Liver (tissue), 9 donors: ENCODE results near the gene SHANK2. TPM values are rescaled to one million over a fixed set of nuclear protein-coding genes. Genes with fewer than 3 reads are reported as not detected.
A peak's percentile ranks its signal among the peaks of the same experiment; 100 is the strongest.

ENCODE experiments used
- DNase-seq: peaks from one replicate; pipeline ENCODE4 v3.0.0-alpha.2; 2017; ENCODE audit warnings: low spot score
- H3K27ac ChIP-seq, 2 donors: one replicate each; pipeline ENCODE4 v1.7.0; 2013; ENCODE audit warnings: inconsistent platforms in 2 of 2, low read length in 2 of 2, control low read depth in 1 of 2, low read depth in 1 of 2, mild to moderate bottlenecking in 1 of 2
- H3K27me3 ChIP-seq, 4 donors: one replicate each; pipeline versions ENCODE4 v1.6.1 to v1.7.0; 2013; ENCODE audit warnings: low read length in 3 of 4, inconsistent platforms in 1 of 4, mild to moderate bottlenecking in 1 of 4, moderate library complexity in 1 of 4; ENCODE audit not compliant: control insufficient read depth in 4 of 4, insufficient read depth in 4 of 4
- H3K36me3 ChIP-seq, 4 donors: one replicate each; pipeline versions ENCODE4 v1.6.1 to v1.7.0; 2013; ENCODE audit warnings: low read length in 3 of 4, mild to moderate bottlenecking in 3 of 4, low read depth in 1 of 4, moderate library complexity in 1 of 4; ENCODE audit not compliant: control insufficient read depth in 4 of 4, insufficient read depth in 3 of 4
- H3K4me1 ChIP-seq, 4 donors: one replicate each; pipeline versions ENCODE4 v1.6.1 to v1.7.0; 2013; ENCODE audit warnings: low read length in 3 of 4, mild to moderate bottlenecking in 3 of 4, moderate library complexity in 1 of 4; ENCODE audit not compliant: control insufficient read depth in 4 of 4, insufficient read depth in 4 of 4
- H3K4me3 ChIP-seq, 3 donors: one replicate each; pipeline versions ENCODE4 v1.6.1 to v1.7.0; 2013; ENCODE audit warnings: low read length in 3 of 3, control low read depth in 1 of 3, low read depth in 1 of 3, mild to moderate bottlenecking in 1 of 3
- H3K9ac ChIP-seq, 2 donors: one replicate each; pipeline ENCODE4 v1.7.0; 2013; ENCODE audit warnings: low read length in 2 of 2, mild to moderate bottlenecking in 2 of 2, moderate library complexity in 2 of 2, control low read depth in 1 of 2, low read depth in 1 of 2
- H3K9me3 ChIP-seq, 4 donors: one replicate each; pipeline versions ENCODE4 v1.6.1 to v1.7.0; 2013; ENCODE audit warnings: low read length in 3 of 4; ENCODE audit not compliant: control insufficient read depth in 4 of 4
- ATF3 ChIP-seq: IDR thresholded peaks from 2 replicates; pipeline ENCODE4 v1.6.1; 2016; ENCODE audit warnings: antibody characterized with exemption
- CTCF ChIP-seq: fragments of 150-350 bp; IDR thresholded peaks from 2 replicates; pipeline ENCODE4 v1.5.1; 2017; ENCODE audit warnings: improper control_type of control experiment, low read depth, low read length; ENCODE audit not compliant: missing input control
- EGR1 ChIP-seq, 2 donors: IDR thresholded peaks; 2 replicates each; pipeline ENCODE4 v1.6.1; 2016 to 2018; ENCODE audit warnings: antibody characterized with exemption in 2 of 2, low read depth in 2 of 2
- FOXA2 ChIP-seq: IDR thresholded peaks from 2 replicates; pipeline ENCODE4 v1.6.1; 2016; ENCODE audit warnings: antibody characterized with exemption
- GABPA ChIP-seq, 2 donors: IDR thresholded peaks in 1 of 2; conservative IDR thresholded peaks in 1 of 2; 2 replicates each; pipeline ENCODE4 v1.6.1; 2016; ENCODE audit warnings: antibody characterized with exemption in 2 of 2, mild to moderate bottlenecking in 1 of 2, moderate library complexity in 1 of 2
- HNF4A ChIP-seq, 2 donors: conservative IDR thresholded peaks; 2 replicates each; pipeline ENCODE4 v1.6.1; 2016; ENCODE audit warnings: antibody characterized with exemption in 2 of 2, mild to moderate bottlenecking in 2 of 2
- HNF4G ChIP-seq: IDR thresholded peaks from 2 replicates; pipeline ENCODE4 v1.6.1; 2016; ENCODE audit warnings: antibody characterized with exemption
- JUND ChIP-seq, 2 donors: IDR thresholded peaks; 2 replicates each; pipeline ENCODE4 v1.6.1; 2016; ENCODE audit warnings: antibody characterized with exemption in 2 of 2
- MAX ChIP-seq: IDR thresholded peaks from 2 replicates; pipeline ENCODE4 v1.6.1; 2016; ENCODE audit warnings: antibody characterized with exemption
- NR2F2 ChIP-seq: IDR thresholded peaks from 2 replicates; pipeline ENCODE4 v1.6.1; 2016; ENCODE audit warnings: antibody characterized with exemption
- RAD21 ChIP-seq, 2 donors: IDR thresholded peaks; 2 replicates each; pipeline ENCODE4 v1.6.1; 2016; ENCODE audit warnings: antibody characterized with exemption in 2 of 2, mild to moderate bottlenecking in 2 of 2
- REST ChIP-seq: IDR thresholded peaks from 2 replicates; pipeline ENCODE4 v1.6.1; 2016; ENCODE audit warnings: antibody characterized with exemption, mild to moderate bottlenecking
- RXRA ChIP-seq, 2 donors: IDR thresholded peaks; 2 replicates each; pipeline ENCODE4 v1.6.1; 2017 to 2018; ENCODE audit warnings: antibody characterized with exemption in 2 of 2, mild to moderate bottlenecking in 1 of 2
- SP1 ChIP-seq: IDR thresholded peaks from 2 replicates; pipeline ENCODE4 v1.6.1; 2018; ENCODE audit warnings: antibody characterized with exemption, mild to moderate bottlenecking
- TAF1 ChIP-seq: conservative IDR thresholded peaks from 2 replicates; pipeline ENCODE4 v1.6.1; 2016; ENCODE audit warnings: antibody characterized with exemption, mild to moderate bottlenecking
- YY1 ChIP-seq: IDR thresholded peaks from 2 replicates; pipeline ENCODE4 v1.6.1; 2016; ENCODE audit warnings: antibody characterized with exemption, mild to moderate bottlenecking
- ZBTB33 ChIP-seq: IDR thresholded peaks from 2 replicates; pipeline ENCODE4 v1.6.1; 2016; ENCODE audit warnings: antibody characterized with exemption
- WGBS: extraction: QIAGEN DNeasy Blood & Tissue Kit; methylation state at CpG from one replicate; pipeline ENCODE4 v1.1.7; 2013; 5-methylcytosine and 5-hydroxymethylcytosine counted together
- polyA plus RNA-seq, 2 donors: library from polyadenylated mRNA; stranded (reverse) in 1 of 2; unstranded in 1 of 2; fragments of 200-250 nt in 1 of 2; fragments of >200 nt in 1 of 2; fragmentation: Nextera tagmentation in 1 of 2; extraction: Ambion mirVana in 1 of 2; gene quantifications; one replicate each; pipeline versions ENCODE4 v1.2.1 to v1.2.3, GENCODE V29; 2013 to 2015
- total RNA-seq, 2 donors: library from RNA; depleted of rRNA; stranded (reverse); fragments of >200 nt; gene quantifications; one replicate each; pipeline ENCODE4 v1.2.3, GENCODE V29; 2014
- donor health status: healthy.
- donor health status: healthy.
- donor health status: healthy.
- donor health status: healthy.
- donor health status: healthy.

The SHANK2 gene
- total and polyA plus RNA-seq, 4 donors = 5.4 to 36.4 (median 12.4) TPM

- H3K27ac ChIP-seq = no peak overlapping the region
- H3K27me3 ChIP-seq = no peaks in the 10 kb centered on the region
- no peak for DNase-seq
- peaks cover 17 to 62% (median 45%) of the 10 kb centered on the region in 4 donors for H3K4me1 ChIP-seq
- no peaks in the 10 kb centered on the region for H3K36me3 ChIP-seq
- no peak overlapping the region for H3K4me3 ChIP-seq
- no peak overlapping the region for H3K9ac ChIP-seq
- H3K9me3 ChIP-seq = no peaks in the 10 kb centered on the region
- TF ChIP-seq ATF3 (no peak), HNF4A (conservative IDR thresholded peaks at IDR 0.05) (no peak), YY1 (no peak), CTCF (no peak), RXRA (IDR thresholded peaks at IDR 0.05) (no peak), MAX (no peak), JUND (IDR thresholded peaks at IDR 0.05) (no peak)
- WGBS = 86% methylated on average over 11 of the region's 11 CpGs
Measured at GRCh38 chr11:71203681-71204080, 48.7 kb downstream of the SHANK2 start.

- H3K9ac ChIP-seq = no peak overlapping the region
- DNase-seq = no peak
- H3K27ac ChIP-seq = peak overlapping the region; percentile 58 to 64
- H3K4me3 ChIP-seq = no peak overlapping the region
- WGBS = 79% methylated on average over 4 of the region's 4 CpGs
- TF ChIP-seq FOXA2 (no peak), RAD21 (IDR thresholded peaks at IDR 0.05) (peak in 1 of 2 donors; percentile 2)
- H3K36me3 ChIP-seq = no peaks in the 10 kb centered on the region
- H3K4me1 ChIP-seq = peaks cover 14 to 55% (median 38%) of the 10 kb centered on the region in 4 donors
- H3K9me3 ChIP-seq = no peaks in the 10 kb centered on the region
- no peaks in the 10 kb centered on the region for H3K27me3 ChIP-seq
Measured at GRCh38 chr11:71202966-71203365, 49.4 kb downstream of the SHANK2 start.

- Histone ChIP-seq H3K4me1 (peaks cover 12 to 51% (median 35%) of the 10 kb centered on the region in 4 donors), H3K36me3 (no peaks in the 10 kb centered on the region), H3K9me3 (no peaks in the 10 kb centered on the region), H3K4me3 (no peak overlapping the region), H3K27me3 (no peaks in the 10 kb centered on the region), H3K27ac (peak overlapping the region; percentile 58 to 64), H3K9ac (no peak overlapping the region)
- 39% methylated on average over 5 of the region's 5 CpGs for WGBS
- no peak for DNase-seq
- TF ChIP-seq YY1 (peak; percentile 84), REST (peak; percentile 23), TAF1 (no peak), HNF4G (peak; percentile 39), ATF3 (peak; percentile 49), ZBTB33 (no peak), HNF4A (conservative IDR thresholded peaks at IDR 0.05) (peak; percentile 77 to 94), EGR1 (IDR thresholded peaks at IDR 0.05; ENCODE audit: low read depth in 2 of 2) (peak in 1 of 2 donors; percentile 79), CTCF (no peak), MAX (peak; percentile 96), RXRA (IDR thresholded peaks at IDR 0.05) (peak; percentile 85 to 99), NR2F2 (peak; percentile 50), GABPA (IDR thresholded peaks at IDR 0.05 in 1 of 2, conservative IDR thresholded peaks at IDR 0.05 in 1 of 2) (peak in 1 of 2 donors; percentile 51), SP1 (peak; percentile 63), FOXA2 (peak; percentile 87)
Measured at GRCh38 chr11:71202598-71202944, 49.8 kb downstream of the SHANK2 start.
